K562 (cell line): ENCODE measurements around the gene SLC25A42. TPM values are rescaled to one million over a fixed set of nuclear protein-coding genes. Genes with fewer than 3 reads are reported as not detected.

Experiments used
- ATAC-seq: fragments of 200-7000 bp; cut with Tn5 transposase; 3 replicates; pipeline ENCODE4 v1.9.1; 2020; ENCODE audit warnings: moderate library complexity
- BruUV-seq: library from RNA; stranded (reverse); fragments of 400-500 nt; replicated peaks from 2 replicates; lab custom pipeline; 2021; lab: Mats Ljungman, UMichigan
- CTCF ChIA-PET: fragments of 300-600 bp; formaldehyde crosslinking; extraction: SDS; loops from one replicate; lab custom pipeline; 2021; ENCODE audit warnings: low intra/inter-chr PET ratio; lab: Yijun Ruan, JAX
- POLR2A ChIA-PET: fragments of 300-600, 350-650 bp; sonication (Branson Sonifier 250); formaldehyde crosslinking; extraction: SDS; loops from one replicate; lab custom pipeline; 2021; ENCODE audit warnings: antibody characterized with exemption, inconsistent platforms; lab: Yijun Ruan, JAX
- DNase-seq, 4 experiments: peaks; one replicate each; pipeline versions ENCODE4 v3.0.0 to v3.0.0-alpha.2; 2011 to 2018; ENCODE audit warnings: low spot score in 3 of 4, mixed read lengths in 3 of 4; ENCODE audit errors: extremely low read depth in 1 of 4
- FAIRE-seq: peaks from 2 replicates; lab custom pipeline; 2011; peaks lifted over from hg19 to GRCh38; lab: Jason Lieb, UNC
- H2AFZ ChIP-seq: 2 replicates; pipeline ENCODE4 v1.6.0; 2011; ENCODE audit warnings: low read depth, low read length, control low read depth, inconsistent platforms
- H3K27ac ChIP-seq: fragments of 200-600 bp; 3 replicates; pipeline ENCODE4 v1.8.0; 2011; ENCODE audit warnings: low read depth, mild to moderate bottlenecking, control low read depth, inconsistent platforms, low read length, moderate library complexity, mixed read lengths; ENCODE audit errors: extremely low read depth
- H3K27me3 ChIP-seq, 2 experiments: fragments of 300-600 bp in 1 of 2; 2 replicates in 1 of 2; 3 replicates in 1 of 2; pipeline versions ENCODE4 v1.6.0 to v1.8.0; 2011; ENCODE audit warnings: inconsistent platforms in 2 of 2, low read length in 2 of 2, mild to moderate bottlenecking in 1 of 2, mixed read lengths in 1 of 2, moderate library complexity in 1 of 2; ENCODE audit not compliant: control insufficient read depth in 2 of 2, insufficient read depth in 2 of 2
- H3K36me3 ChIP-seq: fragments of 300-600 bp; 3 replicates; pipeline ENCODE4 v1.8.0; 2011; ENCODE audit warnings: mild to moderate bottlenecking, low read length, inconsistent platforms; ENCODE audit not compliant: control insufficient read depth, insufficient read depth
- H3K4me1 ChIP-seq, 2 experiments: fragments of 200-600 bp in 1 of 2; replicated peaks in 1 of 2; 2 replicates in 1 of 2; 3 replicates in 1 of 2; pipeline versions ENCODE4 v1.5.1 to v1.8.0; 2011; ENCODE audit warnings: inconsistent platforms in 2 of 2, low read length in 2 of 2, mild to moderate bottlenecking in 1 of 2, mixed read lengths in 1 of 2, moderate library complexity in 1 of 2; ENCODE audit not compliant: control insufficient read depth in 2 of 2, insufficient read depth in 2 of 2
- H3K4me2 ChIP-seq: 2 replicates; pipeline ENCODE4 v1.6.1; 2011; ENCODE audit warnings: low read length, control low read depth, inconsistent platforms, mixed read lengths; ENCODE audit not compliant: insufficient read depth
- H3K4me3 ChIP-seq: fragments of 200-600 bp; sonication (generic), shearing (Covaris generic); 2 replicates; pipeline ENCODE4 v1.5.1; 2016; ENCODE audit warnings: control low read depth, inconsistent platforms
- H3K79me2 ChIP-seq: fragments of 200-600 bp; 3 replicates; pipeline ENCODE4 v1.8.0; 2011; ENCODE audit warnings: low read length, inconsistent platforms; ENCODE audit not compliant: control insufficient read depth, insufficient read depth
- H3K9ac ChIP-seq, 2 experiments: 2 replicates each; pipeline versions ENCODE4 v1.6.0 to v1.6.1; 2011; ENCODE audit warnings: low read depth in 2 of 2, low read length in 2 of 2, control low read depth in 1 of 2, inconsistent platforms in 1 of 2, mild to moderate bottlenecking in 1 of 2, mixed read lengths in 1 of 2; ENCODE audit not compliant: insufficient read depth in 1 of 2
- H3K9me1 ChIP-seq: one replicate; pipeline ENCODE4 v1.6.0; 2011; ENCODE audit warnings: inconsistent platforms, mild to moderate bottlenecking, low read length, moderate library complexity; ENCODE audit not compliant: control insufficient read depth, insufficient read depth
- H3K9me3 ChIP-seq: replicated peaks from 2 replicates; pipeline ENCODE4 v1.5.1; 2011; ENCODE audit warnings: low read depth, low read length, inconsistent platforms; ENCODE audit not compliant: control insufficient read depth, insufficient read depth
- H4K20me1 ChIP-seq: replicated peaks from 2 replicates; pipeline ENCODE4 v1.6.1; 2011; ENCODE audit warnings: low read length, inconsistent platforms, mixed read lengths; ENCODE audit not compliant: control insufficient read depth, insufficient read depth
- CREB1 ChIP-seq, 2 experiments: sonication (generic) in 1 of 2; formaldehyde crosslinking in 1 of 2; IDR thresholded peaks; 2 replicates each; pipeline versions ENCODE4 v1.6.1 to v1.8.0; 2012 to 2022; ENCODE audit warnings: inconsistent platforms in 1 of 2, mild to moderate bottlenecking in 1 of 2, missing genetic modification reagents in 1 of 2, moderate library complexity in 1 of 2
- EZH2 ChIP-seq: IDR thresholded peaks from 2 replicates; pipeline ENCODE4 v1.6.1; 2012; ENCODE audit warnings: low read depth, mild to moderate bottlenecking, inconsistent platforms, low read length, borderline replicate concordance
- FIP1L1 ChIP-seq: fragments of 200-400 bp; formaldehyde crosslinking; IDR thresholded peaks from 2 replicates; pipeline ENCODE4 v1.6.1; 2018; ENCODE audit warnings: mild to moderate bottlenecking, low read depth, low read length; ENCODE audit not compliant: poor library complexity, severe bottlenecking
- GABPB2 ChIP-seq: fragments of 250-450 bp; sonication (Bioruptor Pico); conservative IDR thresholded peaks from 2 replicates; pipeline ENCODE4 v1.5.1; 2021; ENCODE audit warnings: mild to moderate bottlenecking
- MBD1 ChIP-seq: fragments of 250-450 bp; sonication (Bioruptor Pico); IDR thresholded peaks from 2 replicates; pipeline ENCODE4 v1.8.0; 2022; ENCODE audit warnings: inconsistent platforms
- POLR2A ChIP-seq: fragments of 450-650 bp; conservative IDR thresholded peaks from 2 replicates; pipeline ENCODE4 v1.6.1; 2016
- POLR2G ChIP-seq: fragments of 200-400 bp; formaldehyde crosslinking; IDR thresholded peaks from 2 replicates; pipeline ENCODE4 v1.6.1; 2017; ENCODE audit warnings: low read depth, mild to moderate bottlenecking, antibody characterized with exemption, low read length, moderate library complexity
- POU5F1 ChIP-seq: fragments of 150-350 bp; IDR thresholded peaks from 2 replicates; pipeline ENCODE4 v1.6.1; 2014; ENCODE audit warnings: borderline replicate concordance, low read length, low read depth, mild to moderate bottlenecking; ENCODE audit not compliant: partially characterized antibody
- ZNF146 ChIP-seq: IDR thresholded peaks from one replicate; pipeline ENCODE4 v1.6.1; 2018; ENCODE audit warnings: missing compliant biosample characterization; ENCODE audit not compliant: unreplicated experiment
- WGBS: fragments of 100-300 bp; shearing (Covaris generic); methylation state at CpG from one replicate; pipeline ENCODE4 v1.1.6; 2016; ENCODE audit warnings: low coverage, mixed read lengths; ENCODE audit not compliant: insufficient coverage; ENCODE audit errors: missing lambda C conversion rate; 5-methylcytosine and 5-hydroxymethylcytosine counted together
- in situ Hi-C: fragments of 300-500 bp; cut with MboI; formaldehyde crosslinking; loops from 4 replicates; pipeline ENCODE4 v1.15.0; 2018; ENCODE audit warnings: inconsistent platforms, mixed read lengths
- intact Hi-C: fragments of 100-400 bp; cut with micrococcal nuclease; formaldehyde crosslinking; loops from 2 replicates; pipeline ENCODE4 v1.14.2; 2022
- polyA plus RNA-seq, 8 experiments: library from polyadenylated mRNA; depleted of rRNA in 4 of 8; stranded (reverse) in 5 of 8; unstranded in 3 of 8; fragments of >200 nt; fragmentation: Nextera tagmentation in 2 of 8; fragmentation: Illumina TruSeq in 1 of 8; extraction: Ambion mirVana in 2 of 8; extraction: Trizol in 1 of 8; gene quantifications; 2 replicates each; pipeline versions ENCODE4 v1.2.1 to v1.2.3, GENCODE V29; 2011 to 2014; ENCODE audit warnings: inconsistent platforms in 1 of 8, missing spikeins in 1 of 8
- total RNA-seq, 7 experiments: library from RNA; depleted of rRNA in 6 of 7; stranded (reverse); fragments of >200 nt in 6 of 7; fragmentation: Illumina TruSeq in 2 of 7; extraction: Trizol in 2 of 7; gene quantifications; 2 replicates each; pipeline versions ENCODE4 v1.2.1 to v1.2.3, GENCODE V29; 2011 to 2021; ENCODE audit warnings: low replicate concordance in 1 of 7

Gene SLC25A42
- total and polyA plus RNA-seq, 9 of the 15 experiments (the other 6 are each of a cell fraction or from before 2014, with no cell fraction given) = 0.59 to 32.2 (median 14.1) TPM

- 0 out of 2 replicates have a peak, but pooled peaks have one; percentile 5 for TF ChIP-seq POLR2A
- TF ChIP-seq CREB1 (IDR thresholded peaks at IDR 0.05) = no peak
- no peak for TF ChIP-seq CREB1 (CRISPR knock-in tag; IDR thresholded peaks at IDR 0.05)
- peak; percentile 49; the same call in 1 of the 2 replicates for TF ChIP-seq POLR2G
- Histone ChIP-seq H3K79me2 (peaks cover 23% of the 10 kb centered on the region), H4K20me1 (0 out of 2 replicates have a peak, but pooled peaks cover 4% of the 10 kb centered on the region), H3K9ac (no peak overlapping the region), H3K27ac (no peak overlapping the region), H2AFZ (no peak overlapping the region), H3K36me3 (peaks cover 92% of the 10 kb centered on the region), H3K4me2 (no peak overlapping the region), H3K4me3 (no peak overlapping the region), H3K9me3 (no peaks in the 10 kb centered on the region), H3K4me1 (peaks cover 17 to 64% of the 10 kb centered on the region in 2 experiments), H3K9me1 (peaks cover 7% of the 10 kb centered on the region), H3K27me3 (no peaks in the 10 kb centered on the region)
- intact Hi-C loops = loop anchor here (1.0 to 10.0 kb wide), 2 partner anchors 84 to 270 kb away; partner anchors contain the start of genes MAU2 and SUGP1
- in situ Hi-C loops = loop anchor here (5.0 kb wide), 1 partner anchor 82 kb away; the partner anchor contains the start of gene TMEM161A
- FAIRE-seq (no peak), DNase-seq (peak in 1 of 4 experiments; percentile 5), ATAC-seq (no peak)
- WGBS = 91% methylated on average over 16 of the region's 19 CpGs
- BruUV-seq = no TSS peak
- POLR2A ChIA-PET = interaction anchor here (0.7 to 1.0 kb wide), 2 partner anchors 84 to 136 kb away, joined by 3 read pairs; no protein-coding TSS in a partner anchor
- CTCF ChIA-PET = interaction anchor here (3.0 kb wide), 1 partner anchor 120 kb away, joined by 20 read pairs; no protein-coding TSS in a partner anchor
Measured at GRCh38 chr19:19054939-19055440, 8.8 kb upstream of the SLC25A42 start.

GRCh38 chr19:19055701-19056100 lies 8.1 kb upstream of the SLC25A42 start:
- no peak overlapping the region for H3K4me2 ChIP-seq
- CTCF ChIA-PET = interaction anchor here (3.0 kb wide), 1 partner anchor 119 kb away, joined by 20 read pairs; no protein-coding TSS in a partner anchor
- 0 out of 2 replicates have a peak, but pooled peaks cover 4% of the 10 kb centered on the region for H4K20me1 ChIP-seq
- peak overlapping the region in 1 of 2 experiments; percentile 31; a peak in 1 of 4 replicates for H3K9ac ChIP-seq
- H3K4me1 ChIP-seq = peaks cover 22 to 71% of the 10 kb centered on the region in 2 experiments
- BruUV-seq = no TSS peak
- POLR2A ChIA-PET = interaction anchor here (1.0 kb wide), 1 partner anchor 83 kb away, joined by 3 read pairs; no protein-coding TSS in a partner anchor
- H3K79me2 ChIP-seq = peaks cover 23% of the 10 kb centered on the region
- no peak for ATAC-seq
- H3K36me3 ChIP-seq = peaks cover 85% of the 10 kb centered on the region
- H2AFZ ChIP-seq = no peak overlapping the region
- no peak for DNase-seq
- intact Hi-C loops (loop anchor here (10.0 kb wide), 1 partner anchor 269 kb away; the partner anchor contains the start of genes MAU2 and SUGP1), in situ Hi-C loops (loop anchor here (5.0 kb wide), 1 partner anchor 82 kb away; the partner anchor contains the start of gene TMEM161A)
- FAIRE-seq = no peak
- WGBS = 95% methylated on average over 7 of the region's 13 CpGs
- no peak for TF ChIP-seq ZNF146 (CRISPR knock-in tag)
- no peak for TF ChIP-seq FIP1L1
- no peak for TF ChIP-seq GABPB2 (CRISPR knock-in tag)
- TF ChIP-seq EZH2 = no peak
- TF ChIP-seq POU5F1 = no peak
- no peak for TF ChIP-seq MBD1 (CRISPR knock-in tag)
- peak; percentile 50 for TF ChIP-seq POLR2G
- no peaks in the 10 kb centered on the region for H3K9me3 ChIP-seq
- no peaks in the 10 kb centered on the region for H3K27me3 ChIP-seq
- H3K4me3 ChIP-seq = no peak overlapping the region
- peaks cover 7% of the 10 kb centered on the region for H3K9me1 ChIP-seq
- no peak overlapping the region for H3K27ac ChIP-seq
